ENCODE measurements around the gene FAM24B.

DNA sequence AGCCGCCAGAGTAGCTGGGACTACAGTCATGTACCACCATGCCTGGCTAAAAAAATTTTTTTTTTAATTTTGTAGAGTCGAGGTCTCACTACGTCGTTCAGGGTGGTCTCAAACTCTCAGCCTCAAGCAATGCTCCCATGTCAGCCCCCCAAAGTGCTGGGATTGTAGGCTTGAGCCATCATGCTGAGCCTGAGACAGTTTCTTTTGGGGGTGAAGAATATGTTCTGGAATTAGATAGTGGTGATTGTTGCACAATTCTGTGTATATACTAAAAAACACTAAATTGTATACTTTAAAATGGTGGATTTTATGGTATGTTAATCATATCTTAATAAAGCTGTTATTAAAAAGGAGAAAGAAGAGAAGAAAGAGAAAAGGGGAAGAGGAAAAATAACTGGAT is 35.2 kb downstream of the FAM24B start:
- TF ChIP-seq, protein P1, sequence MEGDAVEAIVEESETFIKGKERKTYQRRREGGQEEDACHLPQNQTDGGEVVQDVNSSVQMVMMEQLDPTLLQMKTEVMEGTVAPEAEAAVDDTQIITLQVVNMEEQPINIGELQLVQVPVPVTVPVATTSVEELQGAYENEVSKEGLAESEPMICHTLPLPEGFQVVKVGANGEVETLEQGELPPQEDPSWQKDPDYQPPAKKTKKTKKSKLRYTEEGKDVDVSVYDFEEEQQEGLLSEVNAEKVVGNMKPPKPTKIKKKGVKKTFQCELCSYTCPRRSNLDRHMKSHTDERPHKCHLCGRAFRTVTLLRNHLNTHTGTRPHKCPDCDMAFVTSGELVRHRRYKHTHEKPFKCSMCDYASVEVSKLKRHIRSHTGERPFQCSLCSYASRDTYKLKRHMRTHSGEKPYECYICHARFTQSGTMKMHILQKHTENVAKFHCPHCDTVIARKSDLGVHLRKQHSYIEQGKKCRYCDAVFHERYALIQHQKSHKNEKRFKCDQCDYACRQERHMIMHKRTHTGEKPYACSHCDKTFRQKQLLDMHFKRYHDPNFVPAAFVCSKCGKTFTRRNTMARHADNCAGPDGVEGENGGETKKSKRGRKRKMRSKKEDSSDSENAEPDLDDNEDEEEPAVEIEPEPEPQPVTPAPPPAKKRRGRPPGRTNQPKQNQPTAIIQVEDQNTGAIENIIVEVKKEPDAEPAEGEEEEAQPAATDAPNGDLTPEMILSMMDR (IDR thresholded peaks at IDR 0.05): no peak
- no peak for TF ChIP-seq POLR2A (IDR thresholded peaks at IDR 0.05)

All from uterus (tissue), 2 donors.